DMS53 (cell line): ENCODE measurements around the gene TCF7L1.
A peak's percentile ranks its signal among the peaks of the same experiment; 100 is the strongest.
"Not testable (repeated sequence)": the region's sequence is repeated elsewhere in the genome, so short reads cannot be mapped to it uniquely, and the experiment has no call there.

Experiments used
- DNase-seq: peaks from one replicate; lab custom pipeline; 2025; lab: John Stamatoyannopoulos, UW

The TCF7L1 gene

DNA sequence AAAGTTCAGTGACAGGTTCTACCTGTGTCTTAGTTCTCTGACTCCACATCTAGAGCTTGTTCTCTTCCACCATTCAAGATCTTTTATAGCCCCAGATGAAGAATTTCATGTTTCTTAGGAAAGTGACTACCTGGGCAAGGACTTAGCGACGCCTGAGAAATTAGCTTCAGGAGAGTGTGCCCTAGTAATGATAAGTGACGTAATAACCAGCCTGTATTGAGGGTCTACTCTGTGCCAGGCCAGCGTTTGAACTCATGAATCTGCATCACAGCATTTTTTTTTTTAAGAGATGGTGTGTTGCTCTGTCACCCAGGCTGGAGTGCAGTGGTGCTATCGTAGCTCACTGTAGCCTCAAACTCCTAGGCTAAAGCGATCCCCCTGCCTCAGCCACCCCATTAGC lies 51.8 kb downstream of the TCF7L1 start:
- no peak for DNase-seq

- no peak for DNase-seq
Observed at GRCh38 chr2:85185431-85185940, 52.3 kb downstream of the TCF7L1 start.

DNA sequence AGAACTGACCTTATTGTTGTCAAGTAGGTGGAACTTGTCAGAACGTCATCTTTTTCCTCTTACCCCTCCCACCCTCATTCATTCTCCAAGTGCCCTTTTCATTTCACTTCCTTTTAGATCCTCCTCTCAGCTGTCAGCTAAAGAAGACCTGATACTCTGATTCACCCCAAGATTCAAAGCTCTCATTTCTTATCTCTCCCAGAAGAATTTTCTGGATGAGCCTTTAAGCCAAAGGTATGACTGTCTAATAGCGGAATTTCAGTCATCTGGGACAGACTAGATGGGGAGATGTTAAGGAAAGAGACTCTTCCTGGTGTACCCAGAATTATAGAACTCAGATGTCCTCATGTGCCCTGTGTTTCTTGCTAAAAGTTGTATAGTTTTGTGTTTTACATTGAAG lies 53.9 kb downstream of the TCF7L1 start:
- DNase-seq = no peak

DNA sequence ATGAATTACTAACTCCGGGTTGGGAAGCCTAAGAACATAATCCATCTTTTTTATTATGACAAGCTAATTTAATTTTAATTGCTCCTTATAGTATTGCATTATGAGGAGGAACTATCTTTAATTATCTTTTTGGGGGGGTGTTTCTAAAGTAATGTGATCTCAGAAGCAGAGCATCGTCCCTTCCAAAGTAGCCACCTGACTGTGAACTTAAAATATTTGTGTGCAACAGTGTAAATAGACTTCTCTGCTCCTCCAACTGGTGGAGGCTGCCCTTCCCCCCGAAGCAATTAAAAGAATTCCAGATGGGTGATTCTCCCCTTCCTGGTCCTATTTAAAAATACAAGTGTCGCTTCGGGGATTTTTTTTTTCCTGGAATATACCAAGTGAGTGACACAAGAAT lies 55.7 kb downstream of the TCF7L1 start:
- DNase-seq = no peak

DNA sequence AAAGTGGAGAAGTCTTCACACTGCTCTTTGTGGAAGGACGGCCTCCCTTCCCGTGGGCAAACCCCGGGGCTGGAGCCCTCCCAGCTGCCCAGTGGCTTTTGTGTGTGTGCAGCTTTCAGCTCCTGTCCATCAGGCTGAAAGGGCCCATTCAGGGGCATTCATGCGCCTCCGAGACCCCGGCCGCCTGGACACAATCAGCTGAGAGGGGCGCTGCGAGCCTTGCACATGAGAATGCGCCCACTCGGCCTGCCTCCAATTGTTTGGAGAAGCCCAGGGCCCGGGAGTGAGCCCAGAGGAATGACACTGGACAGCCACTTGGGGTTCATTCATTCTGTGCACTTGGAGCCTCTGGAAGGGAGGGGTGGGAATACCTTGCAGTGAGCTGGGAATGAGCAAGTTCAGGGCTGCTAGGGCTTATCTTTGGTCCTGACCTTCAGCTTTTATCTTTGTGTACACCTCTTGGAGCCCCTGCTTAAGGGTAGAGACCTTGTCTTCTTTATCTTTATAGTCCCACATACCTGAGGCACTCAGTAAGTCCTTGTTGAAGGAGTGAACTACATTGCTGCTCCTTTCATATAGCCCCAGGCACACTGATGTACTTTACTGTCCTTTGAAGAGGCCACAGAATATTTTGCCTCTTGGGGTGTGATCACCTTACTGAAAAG lies 56.5 kb downstream of the TCF7L1 start:
- no peak for DNase-seq

DNA sequence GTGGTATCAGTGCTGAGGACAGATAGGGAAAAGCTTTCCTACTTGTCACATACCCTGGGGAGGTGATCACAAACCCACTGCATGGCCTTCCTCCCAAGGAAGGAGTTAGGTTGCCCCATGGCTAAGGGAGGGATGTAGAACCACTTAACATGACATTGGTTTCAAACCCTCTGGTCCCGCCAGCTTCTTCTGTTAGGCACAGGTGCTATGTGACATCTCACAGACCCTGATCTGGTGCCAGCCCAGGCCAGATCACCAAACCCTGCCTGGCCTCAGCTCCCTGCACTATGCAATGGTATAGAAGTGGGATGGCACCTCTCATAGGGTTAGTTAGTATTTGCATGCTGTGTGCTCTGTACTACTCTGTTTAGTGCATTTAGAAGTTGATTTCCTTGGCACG lies 58.0 kb downstream of the TCF7L1 start:
- DNase-seq = no peak

- DNase-seq = no peak
Observed at GRCh38 chr2:85194780-85195480, 61.7 kb downstream of the TCF7L1 start.

DNA sequence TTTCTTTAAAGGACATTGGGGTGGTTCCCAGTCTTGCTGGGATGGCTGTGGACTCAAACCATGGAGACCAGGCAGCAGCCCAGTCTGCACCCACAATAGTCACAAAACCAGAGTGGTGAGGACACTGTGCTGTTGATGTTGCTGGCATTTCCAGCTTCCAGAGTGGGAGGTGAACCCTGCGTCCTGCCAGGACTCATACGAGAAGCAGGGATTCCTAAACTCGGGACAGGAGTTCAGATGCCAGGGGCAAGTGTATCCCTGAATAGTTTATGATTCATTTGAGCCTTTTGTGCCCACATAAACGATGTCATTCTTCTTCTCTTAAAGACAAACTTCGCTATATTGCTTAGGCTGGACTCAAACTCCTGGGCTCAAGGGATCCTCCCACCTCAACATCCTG lies 62.8 kb downstream of the TCF7L1 start:
- DNase-seq = no peak

GRCh38 chr2:85199698-85200097 lies 66.5 kb downstream of the TCF7L1 start:
- DNase-seq = no peak

GRCh38 chr2:85209887-85210286 lies 76.7 kb downstream of the TCF7L1 start:
- DNase-seq = no peak

DNA sequence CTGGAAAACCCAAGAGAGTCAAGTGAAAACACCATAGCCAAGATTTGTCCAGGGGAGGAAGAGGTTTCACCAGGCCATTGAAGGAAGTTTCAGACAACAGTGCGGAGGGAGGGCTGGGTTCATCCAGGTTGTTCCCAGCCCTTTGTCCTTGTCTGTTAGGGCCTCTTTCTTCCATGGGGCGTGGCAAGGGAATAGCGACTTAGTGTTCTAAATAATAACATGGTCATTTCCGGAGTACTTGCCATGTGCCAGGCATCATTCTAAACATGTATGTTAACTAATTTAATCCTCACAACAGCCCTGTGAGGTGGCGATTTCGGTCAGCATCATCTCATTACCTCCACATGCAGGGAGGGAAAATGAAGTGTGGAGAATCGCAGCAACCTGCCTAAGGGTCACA lies 77.3 kb downstream of the TCF7L1 start:
- no peak for DNase-seq

- not testable (repeated sequence) for DNase-seq
Observed at GRCh38 chr2:85211606-85212005, 78.4 kb downstream of the TCF7L1 start.

GRCh38 chr2:85212841-85213240 lies 79.6 kb downstream of the TCF7L1 start:
- DNase-seq = no peak

DNA sequence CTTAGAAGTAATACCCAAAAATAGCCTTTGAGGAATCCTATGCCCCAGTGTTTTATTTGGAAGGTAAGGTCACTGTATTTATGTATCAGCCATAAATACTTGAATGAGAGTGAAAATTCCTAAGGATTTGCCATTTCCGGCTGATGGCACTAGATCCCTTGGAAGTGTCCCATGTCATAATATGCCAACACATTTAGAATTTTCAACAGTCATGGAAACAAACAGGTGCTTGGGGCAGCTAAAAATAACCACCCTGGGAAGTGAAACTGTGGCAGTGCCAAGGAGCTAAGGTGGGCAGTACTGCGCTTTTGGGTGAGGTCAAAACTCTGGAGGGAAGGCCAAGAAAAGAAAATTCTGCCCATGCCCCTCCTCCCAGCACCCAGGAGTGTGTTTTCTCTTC lies 80.2 kb downstream of the TCF7L1 start:
- no peak for DNase-seq

- no peak for DNase-seq
Observed at GRCh38 chr2:85213901-85214512, 80.8 kb downstream of the TCF7L1 start.

GRCh38 chr2:85215081-85215447 lies 81.9 kb downstream of the TCF7L1 start:
- DNase-seq = no peak

- peak; percentile 22 for DNase-seq
Observed at GRCh38 chr2:85215448-85216401, 82.5 kb downstream of the TCF7L1 start.

DNA sequence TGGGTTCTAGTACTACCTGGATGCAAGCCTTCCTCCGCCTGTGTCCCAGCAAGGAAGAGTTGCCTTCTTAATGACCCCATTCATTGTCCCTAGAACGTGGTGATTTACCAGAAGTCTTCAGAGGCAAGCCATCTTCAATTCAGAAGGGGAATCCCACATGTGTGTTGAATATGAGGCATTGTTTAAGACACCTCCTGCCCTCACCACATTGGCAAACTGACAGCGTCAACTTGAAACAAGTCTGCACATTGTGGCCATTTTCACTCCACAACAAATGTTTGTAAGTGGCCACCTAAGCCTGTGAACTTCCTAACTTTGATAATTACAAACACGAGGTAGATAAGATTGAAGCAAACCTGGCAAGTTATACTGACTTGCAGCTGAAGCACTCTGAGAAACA lies 83.7 kb downstream of the TCF7L1 start:
- no peak for DNase-seq

GRCh38 chr2:85221067-85221691 lies 88.0 kb downstream of the TCF7L1 start:
- DNase-seq = no peak

- no peak for DNase-seq
Observed at GRCh38 chr2:85222792-85223191, 89.6 kb downstream of the TCF7L1 start.

GRCh38 chr2:85226783-85227182 lies 93.6 kb downstream of the TCF7L1 start:
- no peak for DNase-seq
